SU-DHL-6 (cell line): ENCODE results near the gene CYTH1.
"Not testable (repeated sequence)": the region's sequence is repeated elsewhere in the genome, so short reads cannot be mapped to it uniquely, and the experiment has no call there.

Source experiments
- H2AFZ ChIP-seq: fragments of 200-600 bp; sonication (generic); 2 replicates; pipeline ENCODE4 v1.6.1; 2014; ENCODE audit warnings: low read depth, mild to moderate bottlenecking, moderate library complexity, mixed read lengths, antibody characterized with exemption, low read length; ENCODE audit not compliant: severe bottlenecking
- H3F3A ChIP-seq: fragments of 200-600 bp; shearing (Covaris generic); 2 replicates; pipeline ENCODE4 v1.6.0; 2016; ENCODE audit warnings: antibody characterized with exemption, mild to moderate bottlenecking; ENCODE audit not compliant: insufficient read depth
- H3K27ac ChIP-seq: fragments of 200-600 bp; sonication (generic); 2 replicates; pipeline ENCODE4 v1.5.1; 2016; ENCODE audit warnings: low read depth, mild to moderate bottlenecking, low read length, moderate library complexity, mixed read lengths
- H3K27me3 ChIP-seq: fragments of 200-600 bp; sonication (generic), shearing (Covaris generic); 2 replicates; pipeline ENCODE4 v1.6.0; 2014; ENCODE audit warnings: mild to moderate bottlenecking, low read length
- H3K36me3 ChIP-seq: fragments of 200-600 bp; sonication (generic); 2 replicates; pipeline ENCODE4 v1.6.1; 2014; ENCODE audit warnings: mild to moderate bottlenecking, low read length, mixed read lengths
- H3K4me2 ChIP-seq: fragments of 300-600, 200-600 bp; shearing (Covaris generic), sonication (generic); 2 replicates; pipeline ENCODE4 v1.6.0; 2014; ENCODE audit warnings: low read length, low read depth, mild to moderate bottlenecking; ENCODE audit not compliant: poor library complexity, severe bottlenecking
- H3K4me3 ChIP-seq: fragments of 200-600 bp; sonication (generic); 2 replicates; pipeline ENCODE4 v1.5.1; 2014; ENCODE audit warnings: antibody characterized with exemption, low read length, mild to moderate bottlenecking, mixed read lengths; ENCODE audit not compliant: insufficient read depth, poor library complexity, severe bottlenecking
- H3K79me2 ChIP-seq: fragments of 200-600 bp; sonication (generic); 2 replicates; pipeline ENCODE4 v1.6.1; 2014; ENCODE audit warnings: mild to moderate bottlenecking, low read length, moderate library complexity; ENCODE audit not compliant: insufficient read depth
- H3K9ac ChIP-seq: fragments of 200-600 bp; sonication (generic); 2 replicates; pipeline ENCODE4 v1.7.0; 2014; ENCODE audit warnings: mild to moderate bottlenecking, low read length
- H3K9me2 ChIP-seq: fragments of 200-600 bp; sonication (generic); replicated peaks from 2 replicates; pipeline ENCODE4 v1.6.1; 2014; ENCODE audit warnings: low read length; ENCODE audit not compliant: insufficient read depth
- H3K9me3 ChIP-seq: fragments of 200-600 bp; sonication (generic); 2 replicates; pipeline ENCODE4 v1.6.1; 2014; ENCODE audit warnings: low read length, mixed read lengths; ENCODE audit not compliant: insufficient read depth
- H4K20me1 ChIP-seq: fragments of 200-600 bp; sonication (generic); 2 replicates; pipeline ENCODE4 v1.6.1; 2014; ENCODE audit warnings: low read depth, mild to moderate bottlenecking, antibody characterized with exemption, low read length, moderate library complexity, mixed read lengths
- EZH2phosphoT487 ChIP-seq: fragments of 200-600 bp; sonication (generic), shearing (Covaris generic); conservative IDR thresholded peaks from 2 replicates; pipeline ENCODE4 v1.6.1; 2018; ENCODE audit warnings: mild to moderate bottlenecking, antibody characterized with exemption, low read length, moderate library complexity, mixed read lengths
- TF ChIP-seq, protein P1 (sequence below): fragments of 200-600 bp; sonication (generic); IDR thresholded peaks from one replicate; pipeline ENCODE4 v1.5.1; 2017; ENCODE audit warnings: antibody characterized with exemption, mild to moderate bottlenecking, low read length, moderate library complexity; ENCODE audit not compliant: insufficient read depth, poor library complexity, severe bottlenecking

CYTH1 gene

DNA sequence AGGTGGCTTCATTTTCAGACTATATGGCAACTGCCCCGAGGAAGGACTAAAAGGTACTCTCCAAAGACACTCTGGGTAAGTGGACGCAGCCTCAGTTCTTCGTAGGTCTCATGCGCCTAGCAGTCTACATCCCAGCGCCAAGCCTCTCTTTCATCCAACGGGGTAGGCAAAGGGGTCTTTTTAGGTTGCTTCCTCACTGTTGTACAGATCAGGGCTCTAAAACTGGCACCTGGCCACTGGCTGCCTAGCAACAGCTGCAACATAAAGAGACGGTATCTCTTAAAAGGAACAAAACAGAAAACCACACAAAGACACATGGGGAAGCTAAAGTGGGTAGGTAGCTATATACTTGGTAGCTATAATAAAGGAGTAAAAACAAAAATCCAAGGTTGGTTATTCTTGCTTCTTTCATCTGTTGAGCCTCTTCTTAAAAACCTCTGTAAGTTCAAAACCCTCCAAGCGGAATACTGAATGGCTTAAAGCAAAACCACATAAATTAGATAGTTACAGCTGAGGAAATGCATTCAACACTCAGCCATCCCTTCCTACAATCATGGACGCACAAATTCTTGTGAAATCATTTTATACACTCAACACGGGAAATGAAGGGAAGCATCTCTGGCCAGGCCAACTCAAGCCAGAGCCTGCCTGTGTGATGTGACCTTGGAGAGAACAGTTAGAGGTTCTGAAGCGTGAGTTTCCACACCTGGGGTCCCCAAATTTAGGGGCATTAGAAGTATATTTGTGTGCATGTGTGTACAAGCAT is 22.7 kb downstream of the CYTH1 start:
- no peaks in the 10 kb centered on the region for H3K9me3 ChIP-seq
- peak overlapping the region; percentile 43 for H3K4me2 ChIP-seq
- H3F3A ChIP-seq = peaks cover 11% of the 10 kb centered on the region
- no peaks in the 10 kb centered on the region for H3K9me2 ChIP-seq
- no peak overlapping the region for H2AFZ ChIP-seq
- no peak overlapping the region for H3K4me3 ChIP-seq
- H3K79me2 ChIP-seq = peaks cover 40% of the 10 kb centered on the region
- no peaks in the 10 kb centered on the region for H3K36me3 ChIP-seq
- peaks cover 21% of the 10 kb centered on the region for H4K20me1 ChIP-seq
- peak overlapping the region; percentile 55 for H3K27ac ChIP-seq
- TF ChIP-seq EZH2phosphoT487 = no peak
- TF ChIP-seq, protein P1, sequence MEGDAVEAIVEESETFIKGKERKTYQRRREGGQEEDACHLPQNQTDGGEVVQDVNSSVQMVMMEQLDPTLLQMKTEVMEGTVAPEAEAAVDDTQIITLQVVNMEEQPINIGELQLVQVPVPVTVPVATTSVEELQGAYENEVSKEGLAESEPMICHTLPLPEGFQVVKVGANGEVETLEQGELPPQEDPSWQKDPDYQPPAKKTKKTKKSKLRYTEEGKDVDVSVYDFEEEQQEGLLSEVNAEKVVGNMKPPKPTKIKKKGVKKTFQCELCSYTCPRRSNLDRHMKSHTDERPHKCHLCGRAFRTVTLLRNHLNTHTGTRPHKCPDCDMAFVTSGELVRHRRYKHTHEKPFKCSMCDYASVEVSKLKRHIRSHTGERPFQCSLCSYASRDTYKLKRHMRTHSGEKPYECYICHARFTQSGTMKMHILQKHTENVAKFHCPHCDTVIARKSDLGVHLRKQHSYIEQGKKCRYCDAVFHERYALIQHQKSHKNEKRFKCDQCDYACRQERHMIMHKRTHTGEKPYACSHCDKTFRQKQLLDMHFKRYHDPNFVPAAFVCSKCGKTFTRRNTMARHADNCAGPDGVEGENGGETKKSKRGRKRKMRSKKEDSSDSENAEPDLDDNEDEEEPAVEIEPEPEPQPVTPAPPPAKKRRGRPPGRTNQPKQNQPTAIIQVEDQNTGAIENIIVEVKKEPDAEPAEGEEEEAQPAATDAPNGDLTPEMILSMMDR = no peak
- no peaks in the 10 kb centered on the region for H3K27me3 ChIP-seq
- H3K9ac ChIP-seq = no peak overlapping the region

DNA sequence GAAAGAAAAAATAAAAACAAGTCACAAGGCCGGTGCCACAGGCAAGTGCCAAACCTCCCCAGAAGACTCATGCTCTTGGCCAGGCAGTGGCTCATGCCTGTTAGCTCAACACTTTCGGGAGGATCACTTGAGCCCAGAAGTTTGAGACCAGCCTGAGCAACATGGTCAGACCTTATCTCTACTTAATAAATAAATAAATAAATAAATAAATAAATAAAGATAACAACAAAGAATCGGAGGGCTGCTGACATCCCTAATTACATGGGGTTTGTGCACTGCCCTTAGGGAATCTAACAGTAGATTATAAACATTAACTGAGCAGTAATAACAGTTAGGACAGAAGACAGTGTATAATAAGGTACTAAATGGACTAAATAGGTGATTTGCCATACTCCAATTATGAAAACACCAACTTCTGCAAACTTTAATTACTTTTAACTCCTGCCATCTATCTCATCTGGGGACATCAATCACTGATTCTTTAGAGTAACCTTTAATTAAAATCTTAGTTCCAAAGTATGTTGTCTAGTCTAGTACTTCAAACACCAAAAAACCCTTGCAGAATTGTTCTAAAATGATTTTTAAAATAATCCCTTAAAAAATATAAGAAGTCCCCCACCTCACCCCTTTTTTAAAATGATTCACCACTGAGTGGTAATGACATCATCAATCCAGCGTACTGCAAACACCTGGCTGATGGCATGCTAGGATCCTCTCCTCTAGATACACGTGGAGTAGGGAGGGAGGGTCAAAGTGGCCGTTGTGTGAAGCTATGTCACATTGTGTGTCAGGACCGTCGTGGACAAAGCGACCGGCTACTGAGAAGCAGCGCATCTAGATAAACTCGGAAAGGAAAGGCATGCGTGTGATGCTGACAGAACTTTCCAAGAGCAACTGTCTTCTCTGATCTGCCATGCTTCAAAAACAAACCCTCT is 28.5 kb downstream of the CYTH1 start:
- Histone ChIP-seq H3K4me2 (no peak overlapping the region), H3K27ac (no peak overlapping the region), H2AFZ (no peak overlapping the region), H3K27me3 (no peaks in the 10 kb centered on the region), H4K20me1 (peaks cover 6% of the 10 kb centered on the region), H3K4me3 (no peak overlapping the region), H3F3A (no peaks in the 10 kb centered on the region), H3K9me2 (no peaks in the 10 kb centered on the region), H3K36me3 (no peaks in the 10 kb centered on the region), H3K79me2 (peaks cover 53% of the 10 kb centered on the region), H3K9ac (no peak overlapping the region), H3K9me3 (no peaks in the 10 kb centered on the region)
- TF ChIP-seq EZH2phosphoT487 = no peak
- TF ChIP-seq, protein P1 = no peak

DNA sequence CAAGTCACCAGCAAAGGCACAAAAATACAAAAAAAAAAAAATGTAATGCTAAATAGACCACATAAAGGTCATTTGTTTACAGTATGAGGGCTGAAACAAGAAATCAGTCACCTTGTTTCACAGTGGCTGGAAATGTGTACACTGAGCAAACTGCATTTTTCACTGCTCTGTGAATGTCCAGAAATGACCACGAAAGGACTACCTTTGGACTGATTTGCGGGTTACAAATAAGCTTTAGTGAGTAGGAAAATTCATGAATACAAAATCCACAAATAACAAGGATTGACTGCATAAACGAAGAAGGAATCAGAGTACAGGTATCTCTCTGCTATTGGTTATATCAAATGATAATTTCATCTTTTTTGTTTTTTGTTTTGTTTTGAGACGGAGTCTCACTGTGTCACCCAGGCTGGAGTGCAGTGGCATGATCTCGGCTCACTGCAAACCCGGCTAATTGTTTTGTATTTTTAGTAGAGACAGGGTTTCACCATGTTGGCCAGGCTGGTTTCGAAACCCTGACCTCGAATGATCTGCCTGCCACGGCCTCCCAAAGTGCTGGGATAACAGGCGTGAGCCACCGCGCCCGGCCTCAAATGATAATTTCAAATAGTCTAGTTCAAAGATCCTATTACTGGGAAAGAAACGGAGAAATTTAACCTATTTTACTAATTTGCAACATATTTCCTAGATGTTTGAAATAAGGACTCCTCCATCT is 30.5 kb downstream of the CYTH1 start:
- Histone ChIP-seq H3K9me2 (no peaks in the 10 kb centered on the region), H3K4me3 (no peak overlapping the region), H3K9me3 (no peaks in the 10 kb centered on the region), H3K79me2 (peaks cover 50% of the 10 kb centered on the region), H3K27me3 (no peaks in the 10 kb centered on the region), H3K9ac (no peak overlapping the region), H3F3A (peaks cover 11% of the 10 kb centered on the region; the same call in 1 of the 2 replicates), H3K27ac (no peak overlapping the region), H2AFZ (no peak overlapping the region), H4K20me1 (peaks cover 5% of the 10 kb centered on the region), H3K36me3 (no peaks in the 10 kb centered on the region), H3K4me2 (no peak overlapping the region)
- TF ChIP-seq, protein P1 = no peak
- TF ChIP-seq EZH2phosphoT487 = no peak

DNA sequence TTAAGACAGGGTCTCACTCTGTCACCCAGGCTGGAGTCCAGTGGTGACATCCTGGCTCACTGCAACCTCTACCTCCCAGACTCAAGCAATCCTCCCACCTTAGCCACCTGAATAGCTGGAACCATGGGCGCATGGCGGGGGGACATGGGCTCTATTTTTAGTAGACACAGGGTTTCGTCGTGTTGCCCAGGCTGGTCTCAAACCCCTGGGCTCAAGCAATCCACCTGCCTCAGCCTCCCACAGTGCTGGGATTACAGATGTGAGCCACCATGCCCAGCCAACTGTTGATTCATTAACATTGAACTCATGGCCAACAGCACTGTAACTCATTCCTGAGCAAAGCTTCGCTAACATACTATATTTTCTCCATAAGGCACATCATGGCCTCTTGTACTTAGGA is 31.1 kb downstream of the CYTH1 start:
- not testable (repeated sequence) for H2AFZ ChIP-seq, H3K27me3 ChIP-seq, H3K36me3 ChIP-seq, H3K4me2 ChIP-seq, H3K9me3 ChIP-seq, H3K9ac ChIP-seq, H3K4me3 ChIP-seq, H3K9me2 ChIP-seq, H4K20me1 ChIP-seq, H3K27ac ChIP-seq
- Histone ChIP-seq H3F3A (peaks cover 17% of the 10 kb centered on the region; the same call in 1 of the 2 replicates), H3K79me2 (peaks cover 45% of the 10 kb centered on the region)
